ENCODE results near the gene CELSR1. TPM values are rescaled to one million over a fixed set of nuclear protein-coding genes. Genes with fewer than 3 reads are reported as not detected.

CELSR1 gene
- total RNA-seq, 2 donors from 2014 or later = 24.4 to 34.1 TPM

GRCh38 chr22:46366327-46366731 lies 171.1 kb downstream of the CELSR1 start:
- H3K9me3 Mint-ChIP-seq = no peaks in the 10 kb centered on the region
- H3K27me3 Mint-ChIP-seq (ENCODE audit: insufficient read depth) = no peaks in the 10 kb centered on the region
- no peak overlapping the region for H3K27ac Mint-ChIP-seq
- H3K27me3 ChIP-seq (ENCODE audit: control insufficient read depth, insufficient read depth, low read length, poor library complexity, severe bottlenecking) = no peaks in the 10 kb centered on the region
- peaks cover 4% of the 10 kb centered on the region for H3K36me3 Mint-ChIP-seq (ENCODE audit: low read depth)
- H3K4me3 ChIP-seq (ENCODE audit: low read length) = no peak overlapping the region
- no peaks in the 10 kb centered on the region for H3K9me3 ChIP-seq (ENCODE audit: control insufficient read depth, low read length)
- TF ChIP-seq, protein P1, sequence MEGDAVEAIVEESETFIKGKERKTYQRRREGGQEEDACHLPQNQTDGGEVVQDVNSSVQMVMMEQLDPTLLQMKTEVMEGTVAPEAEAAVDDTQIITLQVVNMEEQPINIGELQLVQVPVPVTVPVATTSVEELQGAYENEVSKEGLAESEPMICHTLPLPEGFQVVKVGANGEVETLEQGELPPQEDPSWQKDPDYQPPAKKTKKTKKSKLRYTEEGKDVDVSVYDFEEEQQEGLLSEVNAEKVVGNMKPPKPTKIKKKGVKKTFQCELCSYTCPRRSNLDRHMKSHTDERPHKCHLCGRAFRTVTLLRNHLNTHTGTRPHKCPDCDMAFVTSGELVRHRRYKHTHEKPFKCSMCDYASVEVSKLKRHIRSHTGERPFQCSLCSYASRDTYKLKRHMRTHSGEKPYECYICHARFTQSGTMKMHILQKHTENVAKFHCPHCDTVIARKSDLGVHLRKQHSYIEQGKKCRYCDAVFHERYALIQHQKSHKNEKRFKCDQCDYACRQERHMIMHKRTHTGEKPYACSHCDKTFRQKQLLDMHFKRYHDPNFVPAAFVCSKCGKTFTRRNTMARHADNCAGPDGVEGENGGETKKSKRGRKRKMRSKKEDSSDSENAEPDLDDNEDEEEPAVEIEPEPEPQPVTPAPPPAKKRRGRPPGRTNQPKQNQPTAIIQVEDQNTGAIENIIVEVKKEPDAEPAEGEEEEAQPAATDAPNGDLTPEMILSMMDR (conservative IDR thresholded peaks at IDR 0.05) = no peak
- no peak overlapping the region for H3K27ac ChIP-seq (ENCODE audit: low read depth, low read length)
- no peak for DNase-seq
- peaks cover 4% of the 10 kb centered on the region for H3K4me1 ChIP-seq (ENCODE audit: control insufficient read depth, insufficient read depth, low read length)
- no peak overlapping the region for H3K9ac ChIP-seq (ENCODE audit: extremely low read depth, low read length, poor library complexity, severe bottlenecking)
- 84 to 92% methylated on average over 11 to 19 of the region's 19 CpGs for WGBS, 2 experiments (ENCODE audit: insufficient coverage in 1 of 2, insufficient read length in 1 of 2)
- no peak overlapping the region for H3K4me3 Mint-ChIP-seq
- H3K36me3 ChIP-seq (ENCODE audit: control insufficient read depth, insufficient read depth, low read length) = peaks cover 6% of the 10 kb centered on the region
- H3K4me1 Mint-ChIP-seq = peaks cover 7% of the 10 kb centered on the region

DNA sequence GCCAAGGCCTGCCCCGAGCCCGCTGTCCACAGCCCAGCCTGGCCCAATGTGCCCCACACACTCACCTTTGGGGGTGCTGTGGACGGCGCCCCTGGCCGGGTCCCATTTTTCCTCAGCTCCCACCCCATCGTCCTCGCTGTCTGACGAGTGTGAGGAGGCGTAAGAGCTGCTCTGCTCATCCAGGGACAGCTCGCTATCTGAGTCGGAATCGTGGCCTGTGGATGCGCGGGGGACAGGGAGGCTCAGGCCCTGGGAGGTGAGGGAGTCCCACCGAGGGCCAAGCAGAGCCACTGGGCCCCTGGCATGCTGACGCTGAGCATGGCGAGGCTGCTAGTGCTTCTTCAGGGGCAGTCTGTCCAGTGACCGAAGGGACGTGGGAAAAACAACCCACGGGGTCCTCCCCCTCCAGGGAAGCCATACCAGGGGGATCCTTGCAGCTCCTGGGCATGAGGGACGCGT lies 172.2 kb downstream of the CELSR1 start:
- Mint-ChIP-seq H3K36me3 (ENCODE audit: low read depth) (peaks cover 14% of the 10 kb centered on the region), H3K4me3 (no peak overlapping the region), H3K4me1 (peaks cover 2% of the 10 kb centered on the region), H3K9me3 (no peaks in the 10 kb centered on the region), H3K27ac (no peak overlapping the region), H3K27me3 (ENCODE audit: insufficient read depth) (no peaks in the 10 kb centered on the region)
- H3K9ac ChIP-seq (ENCODE audit: extremely low read depth, low read length, poor library complexity, severe bottlenecking) = no peak overlapping the region
- DNase-seq = no peak
- peaks cover 14% of the 10 kb centered on the region for H3K36me3 ChIP-seq (ENCODE audit: control insufficient read depth, insufficient read depth, low read length)
- 90 to 91% methylated on average over 16 to 22 of the region's 22 CpGs for WGBS, 2 experiments (ENCODE audit: insufficient coverage in 1 of 2, insufficient read length in 1 of 2)
- no peaks in the 10 kb centered on the region for H3K9me3 ChIP-seq (ENCODE audit: control insufficient read depth, low read length)
- H3K27me3 ChIP-seq (ENCODE audit: control insufficient read depth, insufficient read depth, low read length, poor library complexity, severe bottlenecking) = no peaks in the 10 kb centered on the region
- H3K4me1 ChIP-seq (ENCODE audit: control insufficient read depth, insufficient read depth, low read length) = no peaks in the 10 kb centered on the region
- TF ChIP-seq, protein P1 (conservative IDR thresholded peaks at IDR 0.05) = no peak
- H3K27ac ChIP-seq (ENCODE audit: low read depth, low read length) = no peak overlapping the region
- no peak overlapping the region for H3K4me3 ChIP-seq (ENCODE audit: low read length)

DNA sequence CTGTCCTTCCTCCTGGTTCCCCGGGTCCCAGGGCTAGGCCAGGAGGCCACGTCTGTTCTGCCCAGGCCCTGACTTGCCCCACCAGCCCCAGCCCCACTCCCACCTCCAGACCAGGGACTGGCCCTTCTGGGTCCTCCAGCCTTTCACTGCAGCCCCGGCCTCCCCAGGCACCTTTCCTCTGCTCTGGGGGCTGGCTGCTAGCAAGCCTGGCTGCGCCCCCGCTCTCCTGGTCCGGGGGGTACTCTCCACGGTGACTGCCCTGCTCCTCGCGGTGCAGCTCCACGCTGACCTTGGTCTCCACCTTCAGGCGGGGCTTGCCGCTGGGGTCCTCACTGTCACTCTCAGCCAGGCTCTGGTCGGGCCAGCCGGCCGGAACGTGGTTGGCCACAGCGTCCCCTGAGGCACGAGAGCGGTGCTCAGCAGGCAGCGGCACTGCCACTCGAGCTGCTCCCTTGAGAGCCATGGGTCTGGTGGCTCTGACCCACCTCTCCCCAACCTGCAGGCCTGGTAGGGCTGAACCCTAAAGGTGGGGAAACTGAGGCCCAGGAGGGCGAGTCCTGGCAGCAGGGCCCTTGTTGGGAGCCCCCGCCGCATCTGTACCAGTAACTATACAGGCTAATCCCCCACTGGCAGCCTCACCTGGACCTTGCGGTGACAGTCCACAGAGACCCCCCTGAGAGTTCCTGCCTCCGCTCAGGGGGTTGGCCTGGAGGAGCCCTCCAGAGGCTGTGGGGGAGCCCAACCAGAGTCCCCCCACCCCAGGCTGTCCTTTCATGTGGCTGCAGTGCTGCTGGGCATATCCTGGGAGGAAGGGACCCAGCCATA lies 172.9 kb downstream of the CELSR1 start:
- no peak overlapping the region for H3K4me3 Mint-ChIP-seq
- peaks cover 21% of the 10 kb centered on the region for H3K36me3 ChIP-seq (ENCODE audit: control insufficient read depth, insufficient read depth, low read length)
- no peak overlapping the region for H3K27ac Mint-ChIP-seq
- no peak for DNase-seq
- peaks cover 19% of the 10 kb centered on the region for H3K36me3 Mint-ChIP-seq (ENCODE audit: low read depth)
- H3K9me3 Mint-ChIP-seq = no peaks in the 10 kb centered on the region
- no peaks in the 10 kb centered on the region for H3K4me1 ChIP-seq (ENCODE audit: control insufficient read depth, insufficient read depth, low read length)
- no peaks in the 10 kb centered on the region for H3K9me3 ChIP-seq (ENCODE audit: control insufficient read depth, low read length)
- H3K27me3 Mint-ChIP-seq (ENCODE audit: insufficient read depth) = no peaks in the 10 kb centered on the region
- no peak overlapping the region for H3K27ac ChIP-seq (ENCODE audit: low read depth, low read length)
- 92 to 94% methylated on average over 14 to 26 of the region's 26 CpGs for WGBS, 2 experiments (ENCODE audit: insufficient coverage in 1 of 2, insufficient read length in 1 of 2)
- TF ChIP-seq, protein P1 (conservative IDR thresholded peaks at IDR 0.05) = no peak
- H3K9ac ChIP-seq (ENCODE audit: extremely low read depth, low read length, poor library complexity, severe bottlenecking) = no peak overlapping the region
- H3K4me3 ChIP-seq (ENCODE audit: low read length) = no peak overlapping the region
- peaks cover 2% of the 10 kb centered on the region for H3K4me1 Mint-ChIP-seq
- H3K27me3 ChIP-seq (ENCODE audit: control insufficient read depth, insufficient read depth, low read length, poor library complexity, severe bottlenecking) = no peaks in the 10 kb centered on the region
